SU-DHL-6 (cell line): ENCODE measurements around the gene BCL2L1.

Source experiments
- EZH2phosphoT487 ChIP-seq: fragments of 200-600 bp; sonication (generic), shearing (Covaris generic); conservative IDR thresholded peaks from 2 replicates; pipeline ENCODE4 v1.6.1; 2018; ENCODE audit warnings: mild to moderate bottlenecking, antibody characterized with exemption, low read length, moderate library complexity, mixed read lengths
- TF ChIP-seq, protein P1 (sequence below): fragments of 200-600 bp; sonication (generic); IDR thresholded peaks from one replicate; pipeline ENCODE4 v1.5.1; 2017; ENCODE audit warnings: antibody characterized with exemption, mild to moderate bottlenecking, low read length, moderate library complexity; ENCODE audit not compliant: insufficient read depth, poor library complexity, severe bottlenecking

DNA sequence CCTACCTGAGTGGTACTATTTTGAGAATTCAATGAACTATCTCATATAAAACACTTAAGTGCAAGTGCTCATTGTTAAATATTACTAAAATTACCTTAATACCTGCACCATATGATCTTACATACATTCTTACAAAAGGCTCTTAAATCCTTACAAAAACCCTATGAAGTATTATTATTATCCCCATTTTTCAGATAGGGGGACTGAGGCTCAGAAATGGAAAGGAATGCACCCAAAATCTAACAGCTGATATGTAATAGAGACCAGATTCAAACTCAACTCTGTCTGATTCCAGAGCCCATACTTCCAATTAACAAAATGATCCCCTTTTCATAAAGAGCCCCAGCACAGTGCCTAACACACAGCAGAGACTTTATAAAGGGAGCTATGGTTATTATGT lies 17.5 kb downstream of the BCL2L1 start:
- TF ChIP-seq, protein P1, sequence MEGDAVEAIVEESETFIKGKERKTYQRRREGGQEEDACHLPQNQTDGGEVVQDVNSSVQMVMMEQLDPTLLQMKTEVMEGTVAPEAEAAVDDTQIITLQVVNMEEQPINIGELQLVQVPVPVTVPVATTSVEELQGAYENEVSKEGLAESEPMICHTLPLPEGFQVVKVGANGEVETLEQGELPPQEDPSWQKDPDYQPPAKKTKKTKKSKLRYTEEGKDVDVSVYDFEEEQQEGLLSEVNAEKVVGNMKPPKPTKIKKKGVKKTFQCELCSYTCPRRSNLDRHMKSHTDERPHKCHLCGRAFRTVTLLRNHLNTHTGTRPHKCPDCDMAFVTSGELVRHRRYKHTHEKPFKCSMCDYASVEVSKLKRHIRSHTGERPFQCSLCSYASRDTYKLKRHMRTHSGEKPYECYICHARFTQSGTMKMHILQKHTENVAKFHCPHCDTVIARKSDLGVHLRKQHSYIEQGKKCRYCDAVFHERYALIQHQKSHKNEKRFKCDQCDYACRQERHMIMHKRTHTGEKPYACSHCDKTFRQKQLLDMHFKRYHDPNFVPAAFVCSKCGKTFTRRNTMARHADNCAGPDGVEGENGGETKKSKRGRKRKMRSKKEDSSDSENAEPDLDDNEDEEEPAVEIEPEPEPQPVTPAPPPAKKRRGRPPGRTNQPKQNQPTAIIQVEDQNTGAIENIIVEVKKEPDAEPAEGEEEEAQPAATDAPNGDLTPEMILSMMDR, result no peak
- TF ChIP-seq EZH2phosphoT487, result no peak
